ENCODE data around the gene VIT.

DNA sequence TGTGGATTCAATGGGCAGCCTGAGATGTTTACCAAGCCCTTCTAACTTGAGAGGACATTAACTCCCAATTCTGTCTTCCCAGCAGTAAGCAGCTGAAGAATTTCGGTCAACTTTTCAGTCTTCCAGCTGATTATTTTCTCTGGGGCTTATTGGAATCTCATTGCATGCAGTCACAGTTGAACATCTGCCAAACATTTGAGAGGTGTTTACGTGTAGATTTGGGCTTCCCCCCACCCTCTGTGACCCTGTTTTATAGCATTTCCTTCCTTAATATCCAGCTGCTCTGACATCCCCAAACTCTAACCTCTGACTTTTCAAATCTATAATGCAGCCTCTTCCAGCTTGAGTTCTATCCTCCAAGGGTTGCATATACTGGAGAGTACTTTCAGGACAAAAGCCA lies 16.5 kb upstream of the VIT start:
- TF ChIP-seq, protein P1, sequence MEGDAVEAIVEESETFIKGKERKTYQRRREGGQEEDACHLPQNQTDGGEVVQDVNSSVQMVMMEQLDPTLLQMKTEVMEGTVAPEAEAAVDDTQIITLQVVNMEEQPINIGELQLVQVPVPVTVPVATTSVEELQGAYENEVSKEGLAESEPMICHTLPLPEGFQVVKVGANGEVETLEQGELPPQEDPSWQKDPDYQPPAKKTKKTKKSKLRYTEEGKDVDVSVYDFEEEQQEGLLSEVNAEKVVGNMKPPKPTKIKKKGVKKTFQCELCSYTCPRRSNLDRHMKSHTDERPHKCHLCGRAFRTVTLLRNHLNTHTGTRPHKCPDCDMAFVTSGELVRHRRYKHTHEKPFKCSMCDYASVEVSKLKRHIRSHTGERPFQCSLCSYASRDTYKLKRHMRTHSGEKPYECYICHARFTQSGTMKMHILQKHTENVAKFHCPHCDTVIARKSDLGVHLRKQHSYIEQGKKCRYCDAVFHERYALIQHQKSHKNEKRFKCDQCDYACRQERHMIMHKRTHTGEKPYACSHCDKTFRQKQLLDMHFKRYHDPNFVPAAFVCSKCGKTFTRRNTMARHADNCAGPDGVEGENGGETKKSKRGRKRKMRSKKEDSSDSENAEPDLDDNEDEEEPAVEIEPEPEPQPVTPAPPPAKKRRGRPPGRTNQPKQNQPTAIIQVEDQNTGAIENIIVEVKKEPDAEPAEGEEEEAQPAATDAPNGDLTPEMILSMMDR (IDR thresholded peaks at IDR 0.05), result no peak
- no peak for TF ChIP-seq ZFX (IDR thresholded peaks at IDR 0.05; ENCODE audit: borderline replicate concordance)
